GM12878 (cell line): ENCODE data around the gene AATF.

ENCODE experiments used
- KDM1A ChIP-seq: fragments of 200-600 bp; sonication (generic); IDR thresholded peaks from 2 replicates; pipeline ENCODE4 v1.6.1; 2016; ENCODE audit warnings: borderline replicate concordance
- MYC ChIP-seq: IDR thresholded peaks from 2 replicates; pipeline ENCODE4 v1.6.1; 2011; ENCODE audit warnings: mild to moderate bottlenecking, low read length, moderate library complexity, inconsistent platforms; ENCODE audit not compliant: insufficient read depth, insufficient replicate concordance, insufficient read length, severe bottlenecking
- POLR2AphosphoS5 ChIP-seq: IDR thresholded peaks from 2 replicates; pipeline ENCODE4 v1.6.1; 2011; ENCODE audit warnings: mild to moderate bottlenecking, low read length, inconsistent platforms
- RAD51 ChIP-seq: fragments of 450-650 bp; IDR thresholded peaks from 2 replicates; pipeline ENCODE4 v1.6.1; 2016; ENCODE audit warnings: moderate library complexity, mild to moderate bottlenecking, inconsistent platforms
- SRF ChIP-seq, 2 experiments: IDR thresholded peaks; 2 replicates each; pipeline ENCODE4 v1.6.1; 2011; ENCODE audit warnings: low read depth in 2 of 2, low read length in 2 of 2, mild to moderate bottlenecking in 1 of 2, moderate library complexity in 1 of 2
- STAT3 ChIP-seq: IDR thresholded peaks from 2 replicates; pipeline ENCODE4 v1.6.1; 2011; ENCODE audit warnings: low read depth, low read length, improper control_type of control experiment
- TAF1 ChIP-seq: IDR thresholded peaks from 2 replicates; pipeline ENCODE4 v1.6.1; 2011; ENCODE audit warnings: mild to moderate bottlenecking, low read depth, low read length, borderline replicate concordance
- TF ChIP-seq, protein P1 (sequence below), 3 experiments: IDR thresholded peaks in 2 of 3; conservative IDR thresholded peaks in 1 of 3; 2 replicates each; pipeline ENCODE4 v1.5.1; 2011; ENCODE audit warnings: low read depth in 3 of 3, low read length in 3 of 3, mild to moderate bottlenecking in 3 of 3, control low read depth in 2 of 3, moderate library complexity in 2 of 3, inconsistent platforms in 1 of 3, mixed read lengths in 1 of 3; ENCODE audit not compliant: control insufficient read depth in 2 of 3, insufficient read depth in 1 of 3; ENCODE audit errors: extremely low read depth in 1 of 3
- TF ChIP-seq, protein P2 (sequence below): fragments of 450-650 bp; IDR thresholded peaks from 2 replicates; pipeline ENCODE4 v1.6.1; 2016; ENCODE audit warnings: mild to moderate bottlenecking
- TF ChIP-seq, protein P3 (sequence below): fragments of 450-650 bp; IDR thresholded peaks from 2 replicates; pipeline ENCODE4 v1.6.1; 2017; ENCODE audit warnings: low read depth, mild to moderate bottlenecking, moderate library complexity

DNA sequence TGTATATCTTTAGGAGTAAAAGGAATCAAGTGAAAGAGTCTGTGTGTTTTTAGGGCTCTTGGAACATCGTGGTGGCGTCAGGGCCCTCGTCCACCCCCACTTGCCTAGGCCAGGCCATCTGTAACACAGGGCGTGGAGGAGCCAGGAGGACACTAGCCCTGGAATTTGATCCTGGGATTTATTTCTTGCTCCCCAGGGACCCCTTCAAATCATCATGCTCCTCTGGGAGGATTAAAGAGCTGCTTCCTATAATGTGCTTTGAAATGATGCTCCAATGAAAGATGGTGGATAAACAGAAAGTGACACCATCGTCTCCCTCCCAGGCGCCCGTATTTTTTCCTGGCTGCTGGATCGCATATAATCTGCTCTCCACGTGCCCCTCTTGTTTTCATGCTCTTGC is 113.3 kb downstream of the AATF start:
- TF ChIP-seq, protein P1, sequence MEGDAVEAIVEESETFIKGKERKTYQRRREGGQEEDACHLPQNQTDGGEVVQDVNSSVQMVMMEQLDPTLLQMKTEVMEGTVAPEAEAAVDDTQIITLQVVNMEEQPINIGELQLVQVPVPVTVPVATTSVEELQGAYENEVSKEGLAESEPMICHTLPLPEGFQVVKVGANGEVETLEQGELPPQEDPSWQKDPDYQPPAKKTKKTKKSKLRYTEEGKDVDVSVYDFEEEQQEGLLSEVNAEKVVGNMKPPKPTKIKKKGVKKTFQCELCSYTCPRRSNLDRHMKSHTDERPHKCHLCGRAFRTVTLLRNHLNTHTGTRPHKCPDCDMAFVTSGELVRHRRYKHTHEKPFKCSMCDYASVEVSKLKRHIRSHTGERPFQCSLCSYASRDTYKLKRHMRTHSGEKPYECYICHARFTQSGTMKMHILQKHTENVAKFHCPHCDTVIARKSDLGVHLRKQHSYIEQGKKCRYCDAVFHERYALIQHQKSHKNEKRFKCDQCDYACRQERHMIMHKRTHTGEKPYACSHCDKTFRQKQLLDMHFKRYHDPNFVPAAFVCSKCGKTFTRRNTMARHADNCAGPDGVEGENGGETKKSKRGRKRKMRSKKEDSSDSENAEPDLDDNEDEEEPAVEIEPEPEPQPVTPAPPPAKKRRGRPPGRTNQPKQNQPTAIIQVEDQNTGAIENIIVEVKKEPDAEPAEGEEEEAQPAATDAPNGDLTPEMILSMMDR (IDR thresholded peaks at IDR 0.05 in 2 of 3, conservative IDR thresholded peaks at IDR 0.05 in 1 of 3; ENCODE audit: control insufficient read depth in 2 of 3, extremely low read depth in 1 of 3, insufficient read depth in 1 of 3, low read depth in 3 of 3, low read length in 3 of 3), result no peak
- TF ChIP-seq, protein P2, sequence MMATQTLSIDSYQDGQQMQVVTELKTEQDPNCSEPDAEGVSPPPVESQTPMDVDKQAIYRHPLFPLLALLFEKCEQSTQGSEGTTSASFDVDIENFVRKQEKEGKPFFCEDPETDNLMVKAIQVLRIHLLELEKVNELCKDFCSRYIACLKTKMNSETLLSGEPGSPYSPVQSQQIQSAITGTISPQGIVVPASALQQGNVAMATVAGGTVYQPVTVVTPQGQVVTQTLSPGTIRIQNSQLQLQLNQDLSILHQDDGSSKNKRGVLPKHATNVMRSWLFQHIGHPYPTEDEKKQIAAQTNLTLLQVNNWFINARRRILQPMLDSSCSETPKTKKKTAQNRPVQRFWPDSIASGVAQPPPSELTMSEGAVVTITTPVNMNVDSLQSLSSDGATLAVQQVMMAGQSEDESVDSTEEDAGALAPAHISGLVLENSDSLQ, result no peak
- TF ChIP-seq TAF1 (no peak), SRF (IDR thresholded peaks at IDR 0.05; ENCODE audit: low read depth in 2 of 2, low read length in 2 of 2) (no peak), STAT3 (no peak), MYC (no peak), POLR2AphosphoS5 (no peak), KDM1A (no peak), RAD51 (no peak)
- TF ChIP-seq, protein P3, sequence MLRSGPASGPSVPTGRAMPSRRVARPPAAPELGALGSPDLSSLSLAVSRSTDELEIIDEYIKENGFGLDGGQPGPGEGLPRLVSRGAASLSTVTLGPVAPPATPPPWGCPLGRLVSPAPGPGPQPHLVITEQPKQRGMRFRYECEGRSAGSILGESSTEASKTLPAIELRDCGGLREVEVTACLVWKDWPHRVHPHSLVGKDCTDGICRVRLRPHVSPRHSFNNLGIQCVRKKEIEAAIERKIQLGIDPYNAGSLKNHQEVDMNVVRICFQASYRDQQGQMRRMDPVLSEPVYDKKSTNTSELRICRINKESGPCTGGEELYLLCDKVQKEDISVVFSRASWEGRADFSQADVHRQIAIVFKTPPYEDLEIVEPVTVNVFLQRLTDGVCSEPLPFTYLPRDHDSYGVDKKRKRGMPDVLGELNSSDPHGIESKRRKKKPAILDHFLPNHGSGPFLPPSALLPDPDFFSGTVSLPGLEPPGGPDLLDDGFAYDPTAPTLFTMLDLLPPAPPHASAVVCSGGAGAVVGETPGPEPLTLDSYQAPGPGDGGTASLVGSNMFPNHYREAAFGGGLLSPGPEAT, result no peak
